GM23338 (cell line): ENCODE results near the gene KRT24. TPM values are rescaled to one million over a fixed set of nuclear protein-coding genes. Genes with fewer than 3 reads are reported as not detected.

Source experiments
- ATAC-seq: fragments of 200-7000 bp; cut with Tn5 transposase; 3 replicates; pipeline ENCODE4 v1.9.1; 2020
- DNase-seq: peaks from one replicate; pipeline ENCODE4 v3.0.0-alpha.2; 2015; ENCODE audit warnings: low spot score
- H2AFZ ChIP-seq: fragments of 200-600 bp; sonication (generic); 2 replicates; pipeline ENCODE4 v1.8.0; 2016; ENCODE audit warnings: antibody characterized with exemption, mild to moderate bottlenecking, moderate library complexity
- H3F3A ChIP-seq: fragments of 200-600 bp; sonication (generic); replicated peaks from 2 replicates; pipeline ENCODE4 v1.8.0; 2017; ENCODE audit warnings: antibody characterized with exemption, mixed run types, low read depth
- H3K27ac ChIP-seq: fragments of 200-600 bp; sonication (generic); 2 replicates; pipeline ENCODE4 v1.6.1; 2016; ENCODE audit warnings: low read depth
- H3K27me3 ChIP-seq: fragments of 200-600 bp; sonication (generic); 2 replicates; pipeline ENCODE4 v1.8.0; 2016; ENCODE audit warnings: mild to moderate bottlenecking, mixed run types, moderate library complexity; ENCODE audit not compliant: insufficient read depth
- H3K36me3 ChIP-seq: fragments of 200-600 bp; sonication (generic); 2 replicates; pipeline ENCODE4 v1.8.0; 2016; ENCODE audit warnings: mild to moderate bottlenecking; ENCODE audit not compliant: insufficient read depth
- H3K4me1 ChIP-seq: fragments of 200-600 bp; sonication (generic); 2 replicates; pipeline ENCODE4 v1.8.0; 2016; ENCODE audit warnings: mild to moderate bottlenecking, moderate library complexity; ENCODE audit not compliant: insufficient read depth
- H3K4me2 ChIP-seq: fragments of 200-600 bp; sonication (generic); 2 replicates; pipeline ENCODE4 v1.7.1; 2017; ENCODE audit warnings: mixed run types
- H3K4me3 ChIP-seq: fragments of 200-600 bp; sonication (generic); 2 replicates; pipeline ENCODE4 v1.6.1; 2016; ENCODE audit warnings: mixed run types
- H3K79me2 ChIP-seq: fragments of 200-600 bp; sonication (generic); replicated peaks from 2 replicates; pipeline ENCODE4 v1.8.0; 2017; ENCODE audit warnings: mild to moderate bottlenecking; ENCODE audit not compliant: insufficient read depth
- H3K9me2 ChIP-seq: fragments of 200-600 bp; sonication (generic); 2 replicates; pipeline ENCODE4 v1.8.0; 2017; ENCODE audit not compliant: insufficient read depth
- H4K20me1 ChIP-seq: fragments of 200-600 bp; sonication (generic); replicated peaks from 2 replicates; pipeline ENCODE4 v1.8.0; 2017; ENCODE audit warnings: mild to moderate bottlenecking; ENCODE audit not compliant: insufficient read depth
- H3K27ac Mint-ChIP-seq: 2 replicates; pipeline ENCODE4 v1.8.0; 2020; ENCODE audit warnings: inconsistent platforms, mild to moderate bottlenecking, moderate library complexity, mixed read lengths
- H3K27me3 Mint-ChIP-seq: 3 replicates; pipeline ENCODE4 v1.8.0; 2022; ENCODE audit warnings: low read depth, mild to moderate bottlenecking, moderate library complexity, mixed read lengths, inconsistent platforms; ENCODE audit not compliant: insufficient read depth, poor library complexity
- H3K36me3 Mint-ChIP-seq: 3 replicates; pipeline ENCODE4 v1.8.0; 2021; ENCODE audit warnings: low read depth, mild to moderate bottlenecking, inconsistent platforms, moderate library complexity, mixed read lengths
- H3K4me1 Mint-ChIP-seq: 3 replicates; pipeline ENCODE4 v1.8.0; 2020; ENCODE audit warnings: mild to moderate bottlenecking, inconsistent platforms, mixed read lengths
- H3K4me3 Mint-ChIP-seq: 3 replicates; pipeline ENCODE4 v1.8.0; 2021; ENCODE audit warnings: moderate library complexity, mild to moderate bottlenecking, inconsistent platforms, mixed read lengths
- H3K9me3 Mint-ChIP-seq: 3 replicates; pipeline ENCODE4 v1.8.0; 2020; ENCODE audit warnings: moderate library complexity, mild to moderate bottlenecking, inconsistent platforms, mixed read lengths
- CREB1 ChIP-seq: fragments of 250-450 bp; sonication (Bioruptor Pico); IDR thresholded peaks from 2 replicates; pipeline ENCODE4 v1.5.0; 2020; ENCODE audit warnings: low read depth, mild to moderate bottlenecking, moderate library complexity
- EZH2 ChIP-seq: fragments of 200-600 bp; sonication (generic); IDR thresholded peaks from one replicate; pipeline ENCODE4 v1.8.0; 2017; ENCODE audit warnings: antibody characterized with exemption, mild to moderate bottlenecking, low read depth; ENCODE audit not compliant: unreplicated experiment
- EZH2phosphoT487 ChIP-seq: fragments of 200-600 bp; sonication (generic); IDR thresholded peaks from one replicate; pipeline ENCODE4 v1.8.1; 2018; ENCODE audit warnings: antibody characterized with exemption; ENCODE audit not compliant: unreplicated experiment
- JUNB ChIP-seq: IDR thresholded peaks from one replicate; pipeline ENCODE4 v1.6.1; 2016; ENCODE audit warnings: antibody characterized with exemption; ENCODE audit not compliant: unreplicated experiment
- NANOG ChIP-seq: IDR thresholded peaks from 2 replicates; pipeline ENCODE4 v1.6.1; 2016; ENCODE audit warnings: antibody characterized with exemption, borderline replicate concordance
- POLR2AphosphoS5 ChIP-seq: IDR thresholded peaks from 2 replicates; pipeline ENCODE4 v1.6.1; 2016; ENCODE audit warnings: antibody characterized with exemption, low read depth
- REST ChIP-seq: IDR thresholded peaks from one replicate; pipeline ENCODE4 v1.6.1; 2018; ENCODE audit warnings: antibody characterized with exemption; ENCODE audit not compliant: unreplicated experiment
- STAT1 ChIP-seq: IDR thresholded peaks from one replicate; pipeline ENCODE4 v1.6.1; 2016; ENCODE audit warnings: antibody characterized with exemption; ENCODE audit not compliant: unreplicated experiment
- ZNF114 ChIP-seq: fragments of 250-450 bp; sonication (Bioruptor Pico); IDR thresholded peaks from 2 replicates; pipeline ENCODE4 v1.5.0; 2020; ENCODE audit warnings: mild to moderate bottlenecking, moderate library complexity
- ZNF331 ChIP-seq: fragments of 250-450 bp; sonication (Bioruptor Pico); IDR thresholded peaks from 2 replicates; pipeline ENCODE4 v1.5.0; 2020; ENCODE audit warnings: low read depth, mild to moderate bottlenecking, moderate library complexity
- ZNF462 ChIP-seq: fragments of 250-450 bp; sonication (Bioruptor Pico); IDR thresholded peaks from 2 replicates; pipeline ENCODE4 v1.5.0; 2020; ENCODE audit warnings: mild to moderate bottlenecking, moderate library complexity
- polyA plus RNA-seq: library from polyadenylated mRNA; unstranded; fragments of >200 nt; fragmentation: Nextera tagmentation; extraction: Ambion mirVana; gene quantifications from 2 replicates; pipeline ENCODE4 v1.2.1, GENCODE V29; 2016
- total RNA-seq: library from RNA; depleted of rRNA; stranded (reverse); fragments of >200 nt; shearing (Covaris generic); gene quantifications from 2 replicates; pipeline ENCODE4 v1.2.3, GENCODE V29; 2014
- TF ChIP-seq, protein P1 (sequence below), 2 experiments: fragments of 200-600 bp in 1 of 2; sonication (generic) in 1 of 2; conservative IDR thresholded peaks; 2 replicates each; pipeline versions ENCODE4 v1.5.1 to v1.6.1; 2016 to 2017; ENCODE audit warnings: antibody characterized with exemption in 2 of 2, low read depth in 2 of 2, mild to moderate bottlenecking in 2 of 2, moderate library complexity in 1 of 2
- TF ChIP-seq, protein P2 (sequence below): IDR thresholded peaks from 2 replicates; pipeline ENCODE4 v1.6.1; 2016; ENCODE audit warnings: antibody characterized with exemption

Gene KRT24
- total and polyA plus RNA-seq, 2 experiments from 2014 or later = not detected

DNA sequence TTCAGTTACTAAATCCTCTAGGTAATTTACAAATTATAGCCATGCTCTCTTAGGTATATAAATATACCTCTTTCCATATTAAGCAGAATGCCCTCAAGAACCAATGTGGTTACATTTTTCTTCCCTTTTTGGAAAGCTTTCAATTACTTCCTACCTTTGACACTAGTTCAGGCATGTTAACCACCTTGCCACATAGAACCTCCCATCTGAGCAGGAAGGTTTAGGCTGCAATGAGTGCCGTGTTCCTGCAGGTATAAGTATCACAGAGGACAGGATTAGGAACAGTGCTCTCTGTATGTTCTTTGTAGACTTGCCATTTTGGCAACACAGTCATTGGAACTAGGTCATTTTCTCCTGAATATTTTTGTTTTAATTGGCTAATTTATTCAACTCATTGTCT is 31.5 kb upstream of the KRT24 start:
- no peaks in the 10 kb centered on the region for H3K27me3 ChIP-seq
- TF ChIP-seq REST (no peak), EZH2 (no peak), EZH2phosphoT487 (no peak), ZNF462 (no peak), CREB1 (CRISPR knock-in tag) (no peak), ZNF331 (no peak), JUNB (no peak), ZNF114 (CRISPR knock-in tag) (no peak), STAT1 (no peak), POLR2AphosphoS5 (no peak), NANOG (no peak)
- TF ChIP-seq, protein P1, sequence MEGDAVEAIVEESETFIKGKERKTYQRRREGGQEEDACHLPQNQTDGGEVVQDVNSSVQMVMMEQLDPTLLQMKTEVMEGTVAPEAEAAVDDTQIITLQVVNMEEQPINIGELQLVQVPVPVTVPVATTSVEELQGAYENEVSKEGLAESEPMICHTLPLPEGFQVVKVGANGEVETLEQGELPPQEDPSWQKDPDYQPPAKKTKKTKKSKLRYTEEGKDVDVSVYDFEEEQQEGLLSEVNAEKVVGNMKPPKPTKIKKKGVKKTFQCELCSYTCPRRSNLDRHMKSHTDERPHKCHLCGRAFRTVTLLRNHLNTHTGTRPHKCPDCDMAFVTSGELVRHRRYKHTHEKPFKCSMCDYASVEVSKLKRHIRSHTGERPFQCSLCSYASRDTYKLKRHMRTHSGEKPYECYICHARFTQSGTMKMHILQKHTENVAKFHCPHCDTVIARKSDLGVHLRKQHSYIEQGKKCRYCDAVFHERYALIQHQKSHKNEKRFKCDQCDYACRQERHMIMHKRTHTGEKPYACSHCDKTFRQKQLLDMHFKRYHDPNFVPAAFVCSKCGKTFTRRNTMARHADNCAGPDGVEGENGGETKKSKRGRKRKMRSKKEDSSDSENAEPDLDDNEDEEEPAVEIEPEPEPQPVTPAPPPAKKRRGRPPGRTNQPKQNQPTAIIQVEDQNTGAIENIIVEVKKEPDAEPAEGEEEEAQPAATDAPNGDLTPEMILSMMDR (conservative IDR thresholded peaks at IDR 0.05; ENCODE audit: low read depth in 2 of 2) = no peak
- TF ChIP-seq, protein P2, sequence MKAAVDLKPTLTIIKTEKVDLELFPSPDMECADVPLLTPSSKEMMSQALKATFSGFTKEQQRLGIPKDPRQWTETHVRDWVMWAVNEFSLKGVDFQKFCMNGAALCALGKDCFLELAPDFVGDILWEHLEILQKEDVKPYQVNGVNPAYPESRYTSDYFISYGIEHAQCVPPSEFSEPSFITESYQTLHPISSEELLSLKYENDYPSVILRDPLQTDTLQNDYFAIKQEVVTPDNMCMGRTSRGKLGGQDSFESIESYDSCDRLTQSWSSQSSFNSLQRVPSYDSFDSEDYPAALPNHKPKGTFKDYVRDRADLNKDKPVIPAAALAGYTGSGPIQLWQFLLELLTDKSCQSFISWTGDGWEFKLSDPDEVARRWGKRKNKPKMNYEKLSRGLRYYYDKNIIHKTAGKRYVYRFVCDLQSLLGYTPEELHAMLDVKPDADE = no peak
- Mint-ChIP-seq H3K27me3 (no peaks in the 10 kb centered on the region), H3K4me3 (no peak overlapping the region), H3K4me1 (no peaks in the 10 kb centered on the region), H3K9me3 (peaks cover 8% of the 10 kb centered on the region; the same call in 2 of the 3 replicates), H3K36me3 (no peaks in the 10 kb centered on the region), H3K27ac (no peak overlapping the region)
- no peaks in the 10 kb centered on the region for H3K9me2 ChIP-seq
- no peak for ATAC-seq
- H2AFZ ChIP-seq = no peak overlapping the region
- H3K79me2 ChIP-seq = no peaks in the 10 kb centered on the region
- no peak overlapping the region for H3K4me2 ChIP-seq
- no peaks in the 10 kb centered on the region for H3K4me1 ChIP-seq
- no peaks in the 10 kb centered on the region for H3F3A ChIP-seq
- DNase-seq = no peak
- no peak overlapping the region for H3K4me3 ChIP-seq
- no peak overlapping the region for H3K27ac ChIP-seq
- no peaks in the 10 kb centered on the region for H3K36me3 ChIP-seq
- no peaks in the 10 kb centered on the region for H4K20me1 ChIP-seq
